Heart right ventricle (tissue), 16 donors: ENCODE measurements around the gene DTL. TPM values are rescaled to one million over a fixed set of nuclear protein-coding genes. Genes with fewer than 3 reads are reported as not detected.
A peak's percentile ranks its signal among the peaks of the same experiment; 100 is the strongest.

ENCODE experiments used
- ATAC-seq, 8 donors: fragments of 200-7000 bp; cut with Tn5 transposase; one replicate each; pipeline ENCODE4 v1.9.1; 2020; ENCODE audit warnings: mild to moderate bottlenecking in 8 of 8, moderate library complexity in 8 of 8, moderate number of reproducible peaks in 1 of 8
- DNase-seq, 2 donors: peaks; one replicate each; pipeline ENCODE4 v3.0.0-alpha.2; 2020
- H3K27ac ChIP-seq, 10 donors: fragments of 200-600 bp; sonication (generic) in 2 of 10; one replicate each; pipeline versions ENCODE4 v1.5.0 to v1.8.0; 2020 to 2022; ENCODE audit warnings: mild to moderate bottlenecking in 3 of 10
- H3K27me3 ChIP-seq, 7 donors: fragments of 200-600 bp; one replicate each; pipeline ENCODE4 v1.8.0; 2021 to 2022; ENCODE audit warnings: mild to moderate bottlenecking in 2 of 7
- H3K36me3 ChIP-seq, 9 donors: fragments of 200-600 bp; sonication (generic) in 1 of 9; one replicate each; pipeline versions ENCODE4 v1.5.0 to v1.8.0; 2020 to 2022; ENCODE audit warnings: mild to moderate bottlenecking in 2 of 9
- H3K4me1 ChIP-seq, 9 donors: fragments of 200-600 bp; sonication (generic) in 1 of 9; one replicate each; pipeline versions ENCODE4 v1.5.0 to v1.8.0; 2020 to 2022; ENCODE audit warnings: mild to moderate bottlenecking in 4 of 9
- H3K4me3 ChIP-seq, 10 donors: fragments of 200-600 bp; sonication (generic) in 2 of 10; one replicate each; pipeline versions ENCODE4 v1.5.0 to v1.8.0; 2020 to 2022; ENCODE audit warnings: mild to moderate bottlenecking in 7 of 10, moderate library complexity in 2 of 10
- H3K9me3 ChIP-seq, 11 donors: fragments of 200-600 bp in 10 of 11; sonication (generic) in 2 of 11; one replicate each; pipeline versions ENCODE4 v1.5.0 to v1.8.0; 2013 to 2022; ENCODE audit warnings: mild to moderate bottlenecking in 2 of 11, control low read depth in 1 of 11, moderate library complexity in 1 of 11
- WGBS, 2 donors: extraction: QIAGEN DNeasy Blood & Tissue Kit; methylation state at CpG; one replicate each; pipeline ENCODE4 v1.1.7; 2013; ENCODE audit warnings: inconsistent platforms in 1 of 2; 5-methylcytosine and 5-hydroxymethylcytosine counted together
- intact Hi-C, 10 donors: fragments of 100-400 bp; cut with DNase I; formaldehyde crosslinking; loops; one replicate each; pipeline versions ENCODE4 v1.11.1 to v1.14.2; 2022
- polyA plus RNA-seq, 2 donors: library from polyadenylated mRNA; stranded (reverse); fragments of 200-250 nt; gene quantifications; one replicate each; pipeline ENCODE4 v1.2.3, GENCODE V29; 2013
- total RNA-seq, 10 donors: library from RNA; stranded (reverse); fragmentation: NEBNext Ultra II Directional in 3 of 10; extraction: Animal tissue kit (Norgen Biotek cat#: 25700) in 3 of 10; gene quantifications; one replicate each; pipeline versions ENCODE4 v1.2.1 to v1.2.4, GENCODE V29; 2021 to 2023
- TF ChIP-seq, protein P1 (sequence below), 9 donors: fragments of 200-600 bp; sonication (generic) in 2 of 9; IDR thresholded peaks; one replicate each; pipeline versions ENCODE4 v1.5.0 to v1.8.0; 2021 to 2022; ENCODE audit warnings: antibody characterized with exemption in 9 of 9, mild to moderate bottlenecking in 5 of 9, moderate library complexity in 1 of 9
- donor health status: Arrhythmogenic right ventricular cardiomyopathy.
- donor health status: ischemic (EF 13 %, LVEDD 7.1; RV severe dilation, severe dysfunction).
- donor health status: healthy with polysubstance abuse.
- donor health status: DM: no; HTN: yes; CAD: no.
- donor health status: DM: no; HTN: no; CAD: no.
- donor health status: ischemic (EF 25% LVEDD 6.9; RV normal size, moderate dysfunction).
- donor health status: ischemic (EF 25% LVEDD 5.7; RV mildly dilated, moderate dysfunction).
- donor health status: healthy.
- donor health status: DM: yes; HTN: yes; CAD: no.
- donor health status: Ischemic cardiomyopathy.
- donor health status: ischemic (EF 35%, LVEDD 5.7; RV mildly dilated, moderate dysfunction).
- donor health status: nonischemic (EF 11% LVEDD 7.7; RV severe dilation, severe dysfunction).
- donor health status: DM: yes; HTN: yes; CAD: no.
- donor health status: PGD.
- donor health status: ischemic (EF 29% LVEDD 5.4; RV normal size, mild dysfunction).
- donor health status: nonischemic (EF 23%, LVEDD 6.1; RV moderate dilation, normal function).

DTL gene
- total and polyA plus RNA-seq, 12 donors: 0.07 to 3.0 (median 0.58) TPM

DNA sequence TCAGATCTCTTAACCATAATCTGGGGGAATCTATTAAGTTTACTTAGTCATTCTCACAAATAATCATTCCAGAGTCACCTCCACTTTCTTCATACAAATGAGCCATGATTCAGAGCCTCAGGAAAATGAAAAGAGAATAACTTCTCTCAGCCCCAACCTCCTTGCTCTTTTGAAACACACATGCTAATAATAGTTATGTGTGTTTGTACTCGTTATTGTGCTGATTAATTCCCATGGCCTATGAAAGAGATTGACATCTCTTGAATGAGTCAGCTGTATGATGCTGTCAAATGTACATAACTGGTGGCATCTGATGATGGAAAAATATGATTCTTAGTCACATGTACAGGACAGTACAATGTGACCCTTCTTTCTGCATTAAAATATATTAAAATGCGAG is 41.5 kb downstream of the DTL start:
- ATAC-seq (peak in 1 of 8 donors; percentile 34), DNase-seq (no peak)
- TF ChIP-seq, protein P1, sequence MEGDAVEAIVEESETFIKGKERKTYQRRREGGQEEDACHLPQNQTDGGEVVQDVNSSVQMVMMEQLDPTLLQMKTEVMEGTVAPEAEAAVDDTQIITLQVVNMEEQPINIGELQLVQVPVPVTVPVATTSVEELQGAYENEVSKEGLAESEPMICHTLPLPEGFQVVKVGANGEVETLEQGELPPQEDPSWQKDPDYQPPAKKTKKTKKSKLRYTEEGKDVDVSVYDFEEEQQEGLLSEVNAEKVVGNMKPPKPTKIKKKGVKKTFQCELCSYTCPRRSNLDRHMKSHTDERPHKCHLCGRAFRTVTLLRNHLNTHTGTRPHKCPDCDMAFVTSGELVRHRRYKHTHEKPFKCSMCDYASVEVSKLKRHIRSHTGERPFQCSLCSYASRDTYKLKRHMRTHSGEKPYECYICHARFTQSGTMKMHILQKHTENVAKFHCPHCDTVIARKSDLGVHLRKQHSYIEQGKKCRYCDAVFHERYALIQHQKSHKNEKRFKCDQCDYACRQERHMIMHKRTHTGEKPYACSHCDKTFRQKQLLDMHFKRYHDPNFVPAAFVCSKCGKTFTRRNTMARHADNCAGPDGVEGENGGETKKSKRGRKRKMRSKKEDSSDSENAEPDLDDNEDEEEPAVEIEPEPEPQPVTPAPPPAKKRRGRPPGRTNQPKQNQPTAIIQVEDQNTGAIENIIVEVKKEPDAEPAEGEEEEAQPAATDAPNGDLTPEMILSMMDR (IDR thresholded peaks at IDR 0.05): no peak
- Histone ChIP-seq H3K9me3 (no peaks in the 10 kb centered on the region), H3K4me1 (peaks cover 0 to 27% (median 5%) of the 10 kb centered on the region in 9 donors), H3K27ac (no peak overlapping the region), H3K27me3 (no peaks in the 10 kb centered on the region), H3K4me3 (no peak overlapping the region), H3K36me3 (no peaks in the 10 kb centered on the region)
- WGBS, 2 donors: 59 to 64% methylated on average over 2 of the region's 2 CpGs
- intact Hi-C loops: loop anchor here in 1 of 10 donors (5.0 kb wide), 1 partner anchor 80 kb away; no protein-coding TSS in a partner anchor

DNA sequence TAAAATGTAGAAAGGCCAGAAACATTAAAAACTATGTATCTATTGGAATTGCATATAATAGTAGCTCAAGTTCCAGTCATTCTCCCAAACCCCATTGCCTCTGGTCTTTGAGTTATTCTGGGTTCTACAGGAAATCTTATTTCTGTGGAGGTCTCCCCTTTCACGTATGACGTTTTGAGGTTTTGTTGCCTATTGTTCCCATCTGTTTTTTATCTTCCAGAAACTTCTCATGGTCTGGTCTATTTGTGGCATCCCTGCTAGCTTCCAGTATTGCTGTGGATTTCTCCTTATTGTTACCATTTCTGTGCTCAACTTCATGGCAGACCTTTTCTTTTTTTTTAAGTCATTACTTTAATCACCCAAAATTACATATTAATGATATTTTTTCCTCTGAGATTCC is 43.3 kb downstream of the DTL start:
- no peaks in the 10 kb centered on the region for H3K36me3 ChIP-seq
- H3K9me3 ChIP-seq: no peaks in the 10 kb centered on the region
- DNase-seq: no peak
- H3K27ac ChIP-seq: no peak overlapping the region
- H3K27me3 ChIP-seq: no peaks in the 10 kb centered on the region
- WGBS, 2 donors: 55 to 62% methylated on average over 2 of the region's 2 CpGs
- TF ChIP-seq, protein P1 (IDR thresholded peaks at IDR 0.05): no peak
- intact Hi-C loops: loop anchor here in 1 of 10 donors (5.0 kb wide), 1 partner anchor 78 kb away; no protein-coding TSS in a partner anchor
- no peak overlapping the region for H3K4me3 ChIP-seq
- ATAC-seq: no peak
- peaks cover 0 to 27% (median 5%) of the 10 kb centered on the region in 9 donors for H3K4me1 ChIP-seq

DNA sequence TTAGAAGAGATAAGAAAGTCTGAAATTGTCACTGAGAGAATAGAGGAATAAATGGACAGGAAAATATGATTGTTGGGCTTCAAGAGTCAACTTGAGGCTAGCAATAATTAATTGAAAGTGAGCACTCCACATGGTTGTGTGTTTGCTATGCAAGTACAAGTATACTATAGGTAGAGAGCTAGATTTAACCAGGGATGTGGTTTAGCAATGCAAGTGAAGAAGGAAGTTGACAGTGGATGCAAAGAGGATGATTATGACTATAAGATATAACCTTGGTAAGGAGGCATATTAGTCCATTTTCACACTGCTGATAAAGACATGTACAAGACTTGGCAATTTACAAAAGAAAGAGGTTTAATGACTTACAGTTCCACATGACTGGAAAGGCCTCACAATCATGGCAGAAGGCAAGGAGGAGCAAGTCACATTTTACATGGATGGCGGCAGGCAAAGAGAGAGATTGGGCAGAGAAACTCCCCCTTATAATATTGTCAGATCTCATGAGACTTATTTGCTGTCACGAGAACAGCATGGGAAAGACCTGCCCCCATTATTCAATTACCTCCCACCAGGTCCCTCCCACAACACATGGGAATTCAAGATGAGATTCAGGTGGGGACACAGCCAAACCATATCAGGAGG is 47.3 kb downstream of the DTL start:
- intact Hi-C loops: no loop called here
- WGBS, 2 donors: 96 to 97% methylated on average over 2 of the region's 2 CpGs
- Histone ChIP-seq H3K36me3 (no peaks in the 10 kb centered on the region), H3K4me3 (no peak overlapping the region), H3K27ac (no peak overlapping the region), H3K9me3 (no peaks in the 10 kb centered on the region), H3K4me1 (peaks cover 0 to 19% (median 8%) of the 10 kb centered on the region in 9 donors), H3K27me3 (no peaks in the 10 kb centered on the region)
- DNase-seq (no peak), ATAC-seq (no peak)
- TF ChIP-seq, protein P1 (IDR thresholded peaks at IDR 0.05): no peak

DNA sequence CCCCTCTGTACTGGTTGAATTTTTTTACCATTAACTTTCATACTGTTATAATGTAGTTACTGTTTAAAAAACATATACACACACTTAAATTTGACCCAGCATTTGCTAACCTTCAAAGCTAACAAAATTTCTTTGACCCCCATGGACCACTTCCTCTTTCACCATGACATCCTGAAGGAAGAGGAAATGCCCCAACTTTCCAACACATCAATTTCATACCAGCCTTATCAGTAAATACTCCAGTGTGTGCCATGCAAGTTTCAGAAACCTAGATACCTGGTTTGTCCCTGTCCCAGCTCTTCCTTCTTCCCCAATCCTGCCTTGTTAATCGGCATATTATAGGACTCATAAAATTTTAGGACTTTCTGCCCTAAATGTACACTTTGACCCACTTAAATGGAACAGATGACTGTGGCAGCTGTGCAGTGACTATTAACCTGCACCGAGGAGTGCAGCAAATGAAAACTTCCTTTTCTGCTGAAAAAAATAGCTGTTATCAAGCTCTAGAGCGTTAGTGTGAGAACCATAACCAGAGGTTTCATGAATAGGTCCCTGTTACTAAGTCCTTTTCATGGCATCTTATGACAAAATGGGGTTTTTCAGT is 54.1 kb downstream of the DTL start:
- TF ChIP-seq, protein P1 (IDR thresholded peaks at IDR 0.05): no peak
- no peak overlapping the region for H3K4me3 ChIP-seq
- intact Hi-C loops: loop anchor here in 1 of 10 donors (5.0 kb wide), 1 partner anchor 73 kb away; no protein-coding TSS in a partner anchor
- no peaks in the 10 kb centered on the region for H3K27me3 ChIP-seq
- DNase-seq: no peak
- peak overlapping the region in 3 of 10 donors; percentile 11 to 78 (median 24) for H3K27ac ChIP-seq
- WGBS, 2 donors: 54 to 66% methylated on average over 3 of the region's 3 CpGs
- peaks cover 0 to 35% (median 20%) of the 10 kb centered on the region in 9 donors for H3K4me1 ChIP-seq
- no peak for ATAC-seq
- peaks cover 0 to 7% (median 0%) of the 10 kb centered on the region in 9 donors for H3K36me3 ChIP-seq
- H3K9me3 ChIP-seq: peaks cover 0 to 19% (median 0%) of the 10 kb centered on the region in 11 donors
